GM06990 (cell line): ENCODE measurements around the gene ANKMY1.

Source experiments
- DNase-seq: peaks from one replicate; pipeline ENCODE4 v3.0.0-alpha.2; 2011; ENCODE audit not compliant: insufficient read length; ENCODE audit errors: extremely low read depth
- H3K27me3 ChIP-seq: replicated peaks from 2 replicates; pipeline ENCODE4 v1.6.0; 2011; ENCODE audit warnings: low read length; ENCODE audit not compliant: control insufficient read depth, insufficient read depth
- H3K36me3 ChIP-seq: 2 replicates; pipeline ENCODE4 v1.5.1; 2011; ENCODE audit warnings: low read length; ENCODE audit not compliant: control insufficient read depth, insufficient read depth
- H3K4me3 ChIP-seq: replicated peaks from 2 replicates; pipeline ENCODE4 v1.5.1; 2011; ENCODE audit warnings: low read depth, mild to moderate bottlenecking, control low read depth, low read length
- TF ChIP-seq, protein P1 (sequence below): IDR thresholded peaks from 2 replicates; pipeline ENCODE4 v1.5.1; 2011; ENCODE audit warnings: low read length, control low read depth, mild to moderate bottlenecking, inconsistent platforms; ENCODE audit not compliant: insufficient read depth, poor library complexity, severe bottlenecking

ANKMY1 gene

GRCh38 chr2:240442891-240443715 lies 114.7 kb downstream of the ANKMY1 start:
- TF ChIP-seq, protein P1, sequence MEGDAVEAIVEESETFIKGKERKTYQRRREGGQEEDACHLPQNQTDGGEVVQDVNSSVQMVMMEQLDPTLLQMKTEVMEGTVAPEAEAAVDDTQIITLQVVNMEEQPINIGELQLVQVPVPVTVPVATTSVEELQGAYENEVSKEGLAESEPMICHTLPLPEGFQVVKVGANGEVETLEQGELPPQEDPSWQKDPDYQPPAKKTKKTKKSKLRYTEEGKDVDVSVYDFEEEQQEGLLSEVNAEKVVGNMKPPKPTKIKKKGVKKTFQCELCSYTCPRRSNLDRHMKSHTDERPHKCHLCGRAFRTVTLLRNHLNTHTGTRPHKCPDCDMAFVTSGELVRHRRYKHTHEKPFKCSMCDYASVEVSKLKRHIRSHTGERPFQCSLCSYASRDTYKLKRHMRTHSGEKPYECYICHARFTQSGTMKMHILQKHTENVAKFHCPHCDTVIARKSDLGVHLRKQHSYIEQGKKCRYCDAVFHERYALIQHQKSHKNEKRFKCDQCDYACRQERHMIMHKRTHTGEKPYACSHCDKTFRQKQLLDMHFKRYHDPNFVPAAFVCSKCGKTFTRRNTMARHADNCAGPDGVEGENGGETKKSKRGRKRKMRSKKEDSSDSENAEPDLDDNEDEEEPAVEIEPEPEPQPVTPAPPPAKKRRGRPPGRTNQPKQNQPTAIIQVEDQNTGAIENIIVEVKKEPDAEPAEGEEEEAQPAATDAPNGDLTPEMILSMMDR, result no peak
- no peaks in the 10 kb centered on the region; the same call in 1 of the 2 replicates for H3K27me3 ChIP-seq
- H3K4me3 ChIP-seq, result no peak overlapping the region
- no peak for DNase-seq
- H3K36me3 ChIP-seq, result no peaks in the 10 kb centered on the region

- TF ChIP-seq, protein P1, result no peak
- Histone ChIP-seq H3K36me3 (no peaks in the 10 kb centered on the region), H3K4me3 (no peak overlapping the region), H3K27me3 (peaks cover 1% of the 10 kb centered on the region; the same call in 1 of the 2 replicates)
- no peak for DNase-seq
Observed at GRCh38 chr2:240441993-240442411, 115.8 kb downstream of the ANKMY1 start.

- TF ChIP-seq, protein P1, result no peak
- Histone ChIP-seq H3K36me3 (no peaks in the 10 kb centered on the region), H3K4me3 (no peak overlapping the region), H3K27me3 (peaks cover 1% of the 10 kb centered on the region; the same call in 1 of the 2 replicates)
- no peak for DNase-seq
Observed at GRCh38 chr2:240441326-240441992, 116.3 kb downstream of the ANKMY1 start.

DNA sequence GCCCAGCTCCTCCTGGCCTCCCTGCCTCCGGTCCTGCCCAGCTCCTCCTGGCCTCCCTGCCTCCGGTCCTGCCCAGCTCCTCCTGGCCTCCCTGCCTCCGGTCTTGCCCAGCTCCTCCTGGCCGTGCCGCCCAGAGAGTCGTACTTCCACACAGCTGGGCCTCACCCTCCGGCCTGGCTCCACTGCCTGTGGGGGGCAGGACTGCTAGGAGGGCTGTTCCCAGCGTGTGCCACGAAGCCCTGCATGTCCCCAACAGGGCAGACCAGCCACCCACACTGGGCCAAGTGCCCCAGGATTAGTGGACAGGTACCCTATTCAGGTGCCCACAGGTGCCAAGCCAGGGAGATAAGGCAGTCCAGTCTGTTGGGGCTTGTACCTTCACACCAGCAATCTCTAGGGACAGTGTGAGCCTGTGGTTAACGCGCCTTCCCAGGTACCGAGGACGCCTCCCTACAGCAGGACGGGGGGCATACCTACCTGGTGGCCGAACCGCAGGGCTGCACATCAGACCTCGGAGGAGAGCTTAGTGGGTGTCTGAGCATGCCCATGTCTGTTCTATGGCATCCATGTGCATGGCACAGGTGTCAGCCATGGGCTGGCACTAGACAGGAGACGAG lies 117.0 kb downstream of the ANKMY1 start:
- no peak for DNase-seq
- Histone ChIP-seq H3K4me3 (no peak overlapping the region), H3K36me3 (no peaks in the 10 kb centered on the region), H3K27me3 (peaks cover 1% of the 10 kb centered on the region; the same call in 1 of the 2 replicates)
- TF ChIP-seq, protein P1, result no peak

GRCh38 chr2:240440251-240440650 lies 117.5 kb downstream of the ANKMY1 start:
- Histone ChIP-seq H3K4me3 (no peak overlapping the region), H3K36me3 (no peaks in the 10 kb centered on the region), H3K27me3 (peaks cover 1% of the 10 kb centered on the region; the same call in 1 of the 2 replicates)
- TF ChIP-seq, protein P1, result no peak
- no peak for DNase-seq
